GM21723 (cell line): Measurements from ENCODE around the gene CRTAP.
"Not testable (repeated sequence)": the region's sequence is repeated elsewhere in the genome, so short reads cannot be mapped to it uniquely, and the experiment has no call there.

Source experiments
- ATAC-seq: cut with Tn5 transposase; IDR thresholded peaks from one replicate; pipeline ENCODE4 v1.9.1; 2021; ENCODE audit warnings: mild to moderate bottlenecking, moderate library complexity; ENCODE audit not compliant: unreplicated experiment

CRTAP gene

GRCh38 chr3:33099109-33099645, 14.6 kb upstream of the CRTAP start:
- ATAC-seq = no peak

GRCh38 chr3:33099701-33100100, 14.1 kb upstream of the CRTAP start:
- ATAC-seq = no peak

- no peak for ATAC-seq
These were observed 13.6 kb upstream of the CRTAP start for GRCh38 chr3:33100229-33100628.

GRCh38 chr3:33103034-33103433, 10.8 kb upstream of the CRTAP start:
- no peak for ATAC-seq

GRCh38 chr3:33103480-33103879, 10.3 kb upstream of the CRTAP start:
- no peak for ATAC-seq

GRCh38 chr3:33104803-33105202, 9.0 kb upstream of the CRTAP start:
- no peak for ATAC-seq

- ATAC-seq = no peak
These were observed 8.4 kb upstream of the CRTAP start for GRCh38 chr3:33105341-33105948.

GRCh38 chr3:33106854-33107253, 7.0 kb upstream of the CRTAP start:
- not testable (repeated sequence) for ATAC-seq

- ATAC-seq = peak; percentile 44
These were observed 2.2 kb upstream of the CRTAP start for GRCh38 chr3:33111581-33111980.

- ATAC-seq = no peak
These were observed 809 bp downstream of the CRTAP start for GRCh38 chr3:33114622-33115023.

- no peak for ATAC-seq
These were observed 1.4 kb downstream of the CRTAP start for GRCh38 chr3:33115024-33115768.

- no peak for ATAC-seq
These were observed 3.6 kb downstream of the CRTAP start for GRCh38 chr3:33117461-33117860.

- no peak for ATAC-seq
These were observed 6.1 kb downstream of the CRTAP start for GRCh38 chr3:33119891-33120290.

- no peak for ATAC-seq
These were observed 9.2 kb downstream of the CRTAP start for GRCh38 chr3:33122991-33123390.

GRCh38 chr3:33124638-33125037, 10.8 kb downstream of the CRTAP start:
- ATAC-seq = no peak

- ATAC-seq = no peak
These were observed 12.0 kb downstream of the CRTAP start for GRCh38 chr3:33125840-33126239.

- no peak for ATAC-seq
These were observed 14.9 kb downstream of the CRTAP start for GRCh38 chr3:33128706-33129105.

GRCh38 chr3:33130144-33130543, 16.3 kb downstream of the CRTAP start:
- no peak for ATAC-seq

GRCh38 chr3:33131331-33132018, 17.7 kb downstream of the CRTAP start:
- ATAC-seq = peak; percentile 87

- ATAC-seq = peak; percentile 13
These were observed 18.2 kb downstream of the CRTAP start for GRCh38 chr3:33132019-33132360.

- no peak for ATAC-seq
These were observed 20.3 kb downstream of the CRTAP start for GRCh38 chr3:33134026-33134625.
